Measurements from ENCODE around the gene CD101. TPM values are rescaled to one million over a fixed set of nuclear protein-coding genes. Genes with fewer than 3 reads are reported as not detected.

Gene CD101
- total RNA-seq, 5 donors from 2014 or later (not counting 1 experiment from before 2014, with no cell fraction given), result 4.8 to 13.4 (median 5.3) TPM

GRCh38 chr1:117067533-117068370, 66.2 kb downstream of the CD101 start:
- H3K36me3 Mint-ChIP-seq, result peaks cover 22% of the 10 kb centered on the region
- WGBS (ENCODE audit: insufficient coverage), result 100% methylated on average over 1 of the region's 6 CpGs
- Histone ChIP-seq H3K4me1 (ENCODE audit: control insufficient read depth in 1 of 2, extremely low read depth in 1 of 2, insufficient read depth in 2 of 2, low read length in 2 of 2) (no peaks in the 10 kb centered on the region), H3K9me3 (no peaks in the 10 kb centered on the region), H3K36me3 (ENCODE audit: control insufficient read depth in 2 of 2, extremely low read depth in 1 of 2, insufficient read depth in 1 of 2, low read length in 1 of 2) (peaks cover 3% of the 10 kb centered on the region in 2 donors), H3K27me3 (replicated peaks in 1 of 2; ENCODE audit: control insufficient read depth in 2 of 2, extremely low read depth in 1 of 2, insufficient read depth in 2 of 2, low read length in 1 of 2) (no peaks in the 10 kb centered on the region), H3K27ac (ENCODE audit: low read length) (no peak overlapping the region), H3K4me3 (ENCODE audit: control insufficient read depth in 1 of 2, extremely low read depth in 1 of 2, low read length in 1 of 2) (no peak overlapping the region)
- no peaks in the 10 kb centered on the region for H3K27me3 Mint-ChIP-seq
- H3K9me3 Mint-ChIP-seq, result no peaks in the 10 kb centered on the region
- H3K4me3 Mint-ChIP-seq, result no peak overlapping the region
- ChIA-PET POLR2A (interaction anchor here in 1 of 2 donors (0.6 to 0.7 kb wide), 2 partner anchors 62 to 248 kb away, joined by 6 to 11 read pairs; no protein-coding TSS in a partner anchor), CTCF (interaction anchor here (0.6 to 3.4 kb wide), 12 partner anchors 11 to 830 kb away, joined by 3 to 41 read pairs (median 4); no protein-coding TSS in a partner anchor)
- peak; percentile 70 to 77 (median 70) for ATAC-seq (replicated peaks in 1 of 4)
- H3K27ac Mint-ChIP-seq, result no peak overlapping the region
- DNase-seq, result peak in 15 of 35 experiments; percentile 9 to 54 (median 21)
- H3K4me1 Mint-ChIP-seq, result peaks cover 10 to 32% (median 15%) of the 10 kb centered on the region in 3 donors

GRCh38 chr1:117068580-117068979, 67.0 kb downstream of the CD101 start:
- H3K4me3 Mint-ChIP-seq, result no peak overlapping the region
- H3K9me3 Mint-ChIP-seq, result no peaks in the 10 kb centered on the region
- Histone ChIP-seq H3K4me1 (ENCODE audit: control insufficient read depth in 1 of 2, extremely low read depth in 1 of 2, insufficient read depth in 2 of 2, low read length in 2 of 2) (no peaks in the 10 kb centered on the region), H3K27ac (ENCODE audit: low read length) (no peak overlapping the region), H3K9me3 (no peaks in the 10 kb centered on the region), H3K4me3 (ENCODE audit: control insufficient read depth in 1 of 2, extremely low read depth in 1 of 2, low read length in 1 of 2) (no peak overlapping the region), H3K36me3 (ENCODE audit: control insufficient read depth in 2 of 2, extremely low read depth in 1 of 2, insufficient read depth in 1 of 2, low read length in 1 of 2) (peaks cover 3% of the 10 kb centered on the region in 2 donors), H3K27me3 (replicated peaks in 1 of 2; ENCODE audit: control insufficient read depth in 2 of 2, extremely low read depth in 1 of 2, insufficient read depth in 2 of 2, low read length in 1 of 2) (no peaks in the 10 kb centered on the region)
- H3K36me3 Mint-ChIP-seq, result peaks cover 18% of the 10 kb centered on the region
- peaks cover 7 to 26% (median 11%) of the 10 kb centered on the region in 3 donors for H3K4me1 Mint-ChIP-seq
- H3K27me3 Mint-ChIP-seq, result no peaks in the 10 kb centered on the region
- no peak for ATAC-seq (replicated peaks in 1 of 4)
- 90% methylated on average over 2 of the region's 5 CpGs for WGBS (ENCODE audit: insufficient coverage)
- POLR2A ChIA-PET, result interaction anchor here in 1 of 2 donors (0.6 kb wide), 1 partner anchor 249 kb away, joined by 6 read pairs; no protein-coding TSS in a partner anchor
- CTCF ChIA-PET, result interaction anchor here in 1 of 2 donors (0.6 to 3.4 kb wide), 3 partner anchors 60 to 827 kb away, joined by 4 to 41 read pairs (median 10); no protein-coding TSS in a partner anchor
- H3K27ac Mint-ChIP-seq, result no peak overlapping the region
- no peak for DNase-seq

GRCh38 chr1:117069220-117069844, 67.8 kb downstream of the CD101 start:
- Mint-ChIP-seq H3K9me3 (no peaks in the 10 kb centered on the region), H3K4me1 (peaks cover 2 to 21% (median 11%) of the 10 kb centered on the region in 3 donors), H3K4me3 (no peak overlapping the region), H3K27me3 (no peaks in the 10 kb centered on the region), H3K27ac (no peak overlapping the region), H3K36me3 (peaks cover 19% of the 10 kb centered on the region)
- Histone ChIP-seq H3K36me3 (ENCODE audit: control insufficient read depth in 2 of 2, extremely low read depth in 1 of 2, insufficient read depth in 1 of 2, low read length in 1 of 2) (peaks cover 3 to 8% of the 10 kb centered on the region in 2 donors), H3K4me1 (ENCODE audit: control insufficient read depth in 1 of 2, extremely low read depth in 1 of 2, insufficient read depth in 2 of 2, low read length in 2 of 2) (no peaks in the 10 kb centered on the region), H3K9me3 (no peaks in the 10 kb centered on the region), H3K27ac (ENCODE audit: low read length) (no peak overlapping the region), H3K4me3 (ENCODE audit: control insufficient read depth in 1 of 2, extremely low read depth in 1 of 2, low read length in 1 of 2) (no peak overlapping the region), H3K27me3 (replicated peaks in 1 of 2; ENCODE audit: control insufficient read depth in 2 of 2, extremely low read depth in 1 of 2, insufficient read depth in 2 of 2, low read length in 1 of 2) (no peaks in the 10 kb centered on the region)
- no peak for DNase-seq
- no peak for ATAC-seq (replicated peaks in 1 of 4)
- WGBS (ENCODE audit: insufficient coverage), result 80% methylated on average over 4 of the region's 4 CpGs
- ChIA-PET POLR2A (no interaction called here), CTCF (interaction anchor here (0.6 to 1.1 kb wide), 3 partner anchors 11 to 216 kb away, joined by 3 to 5 read pairs (median 4); no protein-coding TSS in a partner anchor)

DNA sequence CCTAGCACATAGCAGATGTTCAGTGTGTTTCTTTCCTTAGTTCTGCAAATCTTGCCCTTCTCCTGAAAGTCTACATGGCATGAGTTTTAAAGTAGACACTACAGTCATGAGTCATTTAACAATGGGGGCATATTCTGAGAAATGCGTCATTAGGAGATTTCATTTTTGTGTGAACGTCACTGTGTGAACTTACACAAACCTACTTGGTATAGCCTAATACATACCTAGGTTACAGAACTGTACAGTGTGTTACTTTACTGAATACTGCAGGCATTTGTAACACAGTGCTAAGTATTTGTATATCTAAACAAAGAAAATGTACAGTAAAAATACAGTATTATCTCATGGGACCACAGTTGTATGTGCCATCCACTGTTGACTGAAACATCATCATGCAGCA, 68.6 kb downstream of the CD101 start:
- Histone ChIP-seq H3K9me3 (no peaks in the 10 kb centered on the region), H3K4me3 (ENCODE audit: control insufficient read depth in 1 of 2, extremely low read depth in 1 of 2, low read length in 1 of 2) (no peak overlapping the region), H3K36me3 (ENCODE audit: control insufficient read depth in 2 of 2, extremely low read depth in 1 of 2, insufficient read depth in 1 of 2, low read length in 1 of 2) (peaks cover 5 to 15% of the 10 kb centered on the region in 2 donors), H3K27me3 (replicated peaks in 1 of 2; ENCODE audit: control insufficient read depth in 2 of 2, extremely low read depth in 1 of 2, insufficient read depth in 2 of 2, low read length in 1 of 2) (no peaks in the 10 kb centered on the region), H3K4me1 (ENCODE audit: control insufficient read depth in 1 of 2, extremely low read depth in 1 of 2, insufficient read depth in 2 of 2, low read length in 2 of 2) (no peaks in the 10 kb centered on the region), H3K27ac (ENCODE audit: low read length) (no peak overlapping the region)
- Mint-ChIP-seq H3K4me3 (no peak overlapping the region), H3K36me3 (peaks cover 25% of the 10 kb centered on the region), H3K4me1 (peaks cover 2 to 21% (median 11%) of the 10 kb centered on the region in 3 donors), H3K9me3 (no peaks in the 10 kb centered on the region), H3K27me3 (no peaks in the 10 kb centered on the region), H3K27ac (no peak overlapping the region)
- ChIA-PET POLR2A (no interaction called here), CTCF (interaction anchor here (0.6 to 1.1 kb wide), 3 partner anchors 10 to 215 kb away, joined by 3 to 5 read pairs (median 4); no protein-coding TSS in a partner anchor)
- no CpG with 5 or more reads among the region's 2 CpGs for WGBS (ENCODE audit: insufficient coverage)
- ATAC-seq (replicated peaks in 1 of 4) (no peak), DNase-seq (no peak)

DNA sequence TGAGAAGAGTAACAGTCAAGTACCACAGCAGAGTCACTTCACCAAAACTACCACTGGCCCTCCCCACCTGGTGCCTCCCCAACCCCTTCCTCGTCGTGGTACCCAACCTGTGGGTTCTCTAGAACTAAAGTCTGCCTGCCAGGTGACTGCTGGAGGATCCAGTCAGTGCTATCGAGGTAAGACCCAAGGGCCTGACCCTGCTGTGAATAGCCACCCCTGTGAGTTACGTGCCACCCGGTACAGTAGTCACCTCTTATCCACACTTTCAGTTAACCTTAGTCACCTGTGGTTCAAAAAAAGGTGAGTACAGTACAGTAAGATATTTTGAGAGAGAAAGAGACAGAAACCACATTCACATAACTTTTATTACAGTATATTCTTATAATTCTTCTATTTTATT, 75.1 kb downstream of the CD101 start:
- Histone ChIP-seq H3K4me3 (ENCODE audit: control insufficient read depth in 1 of 2, extremely low read depth in 1 of 2, low read length in 1 of 2) (no peak overlapping the region), H3K36me3 (ENCODE audit: control insufficient read depth in 2 of 2, extremely low read depth in 1 of 2, insufficient read depth in 1 of 2, low read length in 1 of 2) (peaks cover 9 to 72% of the 10 kb centered on the region in 2 donors), H3K9me3 (no peaks in the 10 kb centered on the region), H3K4me1 (ENCODE audit: control insufficient read depth in 1 of 2, extremely low read depth in 1 of 2, insufficient read depth in 2 of 2, low read length in 2 of 2) (no peaks in the 10 kb centered on the region), H3K27me3 (replicated peaks in 1 of 2; ENCODE audit: control insufficient read depth in 2 of 2, extremely low read depth in 1 of 2, insufficient read depth in 2 of 2, low read length in 1 of 2) (no peaks in the 10 kb centered on the region), H3K27ac (ENCODE audit: low read length) (no peak overlapping the region)
- H3K27ac Mint-ChIP-seq, result no peak overlapping the region
- DNase-seq (no peak), ATAC-seq (replicated peaks in 1 of 4) (no peak)
- 93% methylated on average over 3 of the region's 5 CpGs for WGBS (ENCODE audit: insufficient coverage)
- no peaks in the 10 kb centered on the region for H3K27me3 Mint-ChIP-seq
- H3K4me3 Mint-ChIP-seq, result no peak overlapping the region
- ChIA-PET CTCF (interaction anchor here in 1 of 2 donors (1.3 kb wide), 1 partner anchor 52 kb away, joined by 3 read pairs; no protein-coding TSS in a partner anchor), POLR2A (no interaction called here)
- H3K4me1 Mint-ChIP-seq, result peaks cover 0 to 13% (median 10%) of the 10 kb centered on the region in 3 donors
- peaks cover 61% of the 10 kb centered on the region for H3K36me3 Mint-ChIP-seq
- no peaks in the 10 kb centered on the region for H3K9me3 Mint-ChIP-seq

DNA sequence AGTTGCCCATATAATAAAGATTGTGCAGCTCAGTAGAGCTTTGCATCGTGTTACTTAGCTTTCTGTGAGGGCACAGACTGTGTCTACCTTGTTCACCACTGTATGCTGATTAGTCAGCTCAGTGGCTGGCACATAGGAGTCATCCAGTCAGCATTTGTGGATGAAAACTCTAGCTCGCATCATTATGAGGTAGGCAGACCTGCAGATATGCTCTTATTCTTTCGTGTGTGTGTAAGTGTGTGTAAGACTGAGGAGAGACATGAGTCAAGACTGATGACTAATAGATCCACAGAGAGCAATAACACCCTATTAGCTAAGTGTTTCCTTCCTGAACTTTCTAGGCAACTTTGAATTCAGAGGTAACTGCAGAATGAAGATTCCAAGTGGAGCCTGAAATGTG, 75.7 kb downstream of the CD101 start:
- H3K36me3 Mint-ChIP-seq, result peaks cover 64% of the 10 kb centered on the region
- no peaks in the 10 kb centered on the region for H3K27me3 ChIP-seq (replicated peaks in 1 of 2; ENCODE audit: control insufficient read depth in 2 of 2, extremely low read depth in 1 of 2, insufficient read depth in 2 of 2, low read length in 1 of 2)
- ChIA-PET CTCF (interaction anchor here in 1 of 2 donors (1.3 kb wide), 1 partner anchor 51 kb away, joined by 3 read pairs; no protein-coding TSS in a partner anchor), POLR2A (no interaction called here)
- H3K36me3 ChIP-seq (ENCODE audit: control insufficient read depth in 2 of 2, extremely low read depth in 1 of 2, insufficient read depth in 1 of 2, low read length in 1 of 2), result peaks cover 9 to 78% of the 10 kb centered on the region in 2 donors
- no peaks in the 10 kb centered on the region for H3K9me3 ChIP-seq
- H3K4me3 ChIP-seq (ENCODE audit: control insufficient read depth in 1 of 2, extremely low read depth in 1 of 2, low read length in 1 of 2), result no peak overlapping the region
- H3K4me1 Mint-ChIP-seq, result peaks cover 0 to 11% (median 10%) of the 10 kb centered on the region in 3 donors
- no peaks in the 10 kb centered on the region for H3K4me1 ChIP-seq (ENCODE audit: control insufficient read depth in 1 of 2, extremely low read depth in 1 of 2, insufficient read depth in 2 of 2, low read length in 2 of 2)
- 0% methylated on average over 1 of the region's 3 CpGs for WGBS (ENCODE audit: insufficient coverage)
- H3K27me3 Mint-ChIP-seq, result no peaks in the 10 kb centered on the region
- ATAC-seq (replicated peaks in 1 of 4) (peak in 3 of 4 experiments; percentile 65 to 73 (median 70)), DNase-seq (no peak)
- H3K27ac ChIP-seq (ENCODE audit: low read length), result no peak overlapping the region
- peak overlapping the region; percentile 1 to 80 for H3K27ac Mint-ChIP-seq
- H3K9me3 Mint-ChIP-seq, result no peaks in the 10 kb centered on the region
- no peak overlapping the region for H3K4me3 Mint-ChIP-seq

All from T-cell (primary cell).